Putamen (tissue), 1 donor: ENCODE measurements around the gene MECP2.

Experiments
- DNase-seq: peaks from one replicate; pipeline ENCODE4 v3.0.0-alpha.2; 2016; ENCODE audit warnings: low spot score

Gene MECP2

DNA sequence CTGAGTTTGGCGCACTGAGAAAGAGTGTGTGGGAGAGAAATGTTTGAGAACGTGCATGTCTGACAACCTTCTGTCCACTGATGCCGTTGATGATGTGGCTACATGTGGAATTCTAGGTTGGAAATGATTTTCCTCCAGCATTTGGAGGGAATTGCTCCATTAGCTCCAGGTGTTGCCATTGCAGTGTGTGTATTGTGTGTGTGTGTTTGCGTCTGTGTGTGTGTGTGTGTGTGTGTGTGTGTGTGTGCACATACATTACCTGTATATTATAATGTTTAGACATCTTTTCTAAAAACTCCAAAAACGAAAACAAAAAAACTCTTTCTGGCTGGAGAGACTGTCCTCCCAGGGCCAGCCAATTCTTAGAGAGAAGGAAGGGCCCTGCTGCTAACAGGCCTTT, 18.2 kb upstream of the MECP2 start:
- no peak for DNase-seq

DNA sequence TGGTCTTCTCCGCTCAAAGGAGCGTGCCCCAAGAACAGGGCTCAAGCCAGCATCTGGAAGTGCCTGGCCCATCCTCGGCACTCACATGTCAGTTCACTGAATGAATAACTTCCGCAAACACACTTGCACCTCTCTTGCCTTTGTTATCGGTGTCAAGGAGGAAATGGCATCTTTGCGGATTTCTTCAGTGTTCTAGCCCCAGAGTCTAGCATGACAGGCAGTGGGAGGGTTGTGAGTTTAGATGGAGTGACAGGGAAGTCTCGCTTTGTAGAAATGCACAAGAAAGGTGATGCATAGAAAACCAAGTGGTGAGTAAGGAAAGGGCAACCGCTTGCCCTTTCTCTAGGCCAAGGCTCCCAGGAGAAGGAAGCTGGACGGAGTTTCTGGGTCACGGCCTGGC, 17.6 kb upstream of the MECP2 start:
- no peak for DNase-seq

- DNase-seq = no peak
These were observed 17.1 kb upstream of the MECP2 start for GRCh38 chrX:154114652-154115051.

GRCh38 chrX:154113729-154114128, 16.2 kb upstream of the MECP2 start:
- no peak for DNase-seq

DNA sequence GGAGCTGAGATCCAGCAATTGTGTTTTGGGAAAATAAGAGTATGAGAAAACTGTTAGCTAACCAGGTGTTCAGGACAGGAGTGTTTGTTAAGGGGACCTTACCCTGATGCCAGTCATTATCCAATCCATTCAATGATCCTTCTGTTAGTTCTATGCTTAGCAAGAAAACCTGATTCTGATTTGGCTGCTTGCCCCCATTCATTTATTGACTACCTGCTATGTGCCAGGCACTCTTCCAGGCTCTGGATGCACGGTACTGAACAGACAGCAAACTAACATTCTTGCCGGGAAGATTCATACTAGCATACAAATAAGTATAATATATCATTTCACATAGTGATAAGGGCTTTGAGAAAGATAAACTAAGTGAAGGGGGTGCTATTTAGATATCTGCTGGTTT, 1.0 kb upstream of the MECP2 start:
- DNase-seq = no peak

GRCh38 chrX:154097003-154097588, 421 bp downstream of the MECP2 start:
- peak; percentile 82 for DNase-seq

DNA sequence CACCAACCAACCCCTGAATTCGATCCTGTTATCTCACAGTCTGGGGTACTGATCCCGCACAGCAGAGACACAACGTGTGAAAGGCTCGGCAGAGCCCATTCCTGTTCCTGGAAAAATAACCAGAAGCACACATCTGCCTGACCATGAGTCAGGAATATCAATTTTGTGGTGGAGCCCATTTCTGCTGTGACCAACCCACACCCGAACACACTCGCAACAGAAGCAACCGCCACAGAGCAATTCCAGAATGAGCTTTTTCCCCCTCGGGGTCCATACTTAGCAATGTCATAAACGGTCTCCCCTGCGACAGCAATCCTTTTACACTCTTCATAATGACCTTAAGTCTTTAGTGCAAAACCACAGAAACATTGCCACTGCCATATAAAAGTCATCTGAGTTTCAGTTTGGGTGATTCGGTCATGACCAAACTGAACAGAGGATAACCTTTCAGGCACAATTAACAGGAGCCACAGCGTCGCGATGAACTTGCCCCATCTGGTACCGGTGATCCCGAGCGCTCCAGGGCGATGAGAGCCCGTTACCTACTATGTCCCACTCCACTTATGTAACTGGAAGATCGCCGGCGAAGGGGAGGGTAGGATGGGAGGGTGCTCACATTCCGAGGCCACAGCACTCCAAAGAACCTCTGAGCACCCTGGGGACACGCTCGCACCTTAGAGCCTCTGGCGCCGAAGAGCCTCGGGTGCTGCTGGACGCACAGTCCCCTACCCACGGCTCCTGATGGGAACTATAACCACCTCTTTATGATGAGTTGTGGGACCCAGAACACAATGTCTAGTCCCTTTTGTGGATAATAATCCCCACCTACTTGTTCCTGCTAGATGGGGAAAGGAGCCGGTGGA, 1.1 kb downstream of the MECP2 start:
- no peak for DNase-seq

DNA sequence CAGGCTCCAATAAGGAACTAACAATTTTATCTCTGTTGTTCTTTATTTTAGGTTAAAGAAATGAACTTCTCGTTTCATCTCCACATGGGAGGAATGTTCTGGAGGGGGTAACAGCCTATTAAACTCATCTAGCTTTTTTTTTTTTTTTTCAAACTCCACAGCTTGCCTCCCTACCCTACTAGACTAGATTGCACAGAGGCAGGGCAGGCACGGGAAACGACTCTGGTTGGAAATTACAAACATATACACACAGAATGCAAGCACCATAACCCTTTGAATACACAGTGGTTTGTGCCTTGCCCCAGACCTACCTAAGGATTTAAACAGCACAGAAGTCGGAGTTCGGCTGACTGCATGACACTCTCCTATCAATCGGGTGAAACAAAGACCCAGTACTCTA, 2.7 kb downstream of the MECP2 start:
- DNase-seq = no peak

DNA sequence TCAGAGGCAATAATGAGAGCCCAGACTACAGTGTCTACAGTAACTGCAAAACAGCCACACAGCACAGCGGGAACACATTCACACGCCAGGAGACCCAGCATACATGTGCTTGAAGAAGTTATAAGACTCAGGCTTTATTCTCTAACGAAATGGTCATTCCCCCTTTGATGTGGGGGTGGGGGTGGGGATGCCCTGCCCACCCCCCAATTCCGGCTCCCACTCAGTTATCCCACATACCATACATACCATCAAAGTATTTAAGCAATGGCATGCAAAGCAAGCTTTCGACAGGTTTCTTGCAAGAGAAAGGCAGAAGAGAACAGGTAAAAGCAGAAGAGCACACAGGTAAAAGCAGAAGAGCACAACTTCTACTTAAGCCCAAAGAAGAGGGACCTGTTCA, 3.6 kb downstream of the MECP2 start:
- DNase-seq = no peak

DNA sequence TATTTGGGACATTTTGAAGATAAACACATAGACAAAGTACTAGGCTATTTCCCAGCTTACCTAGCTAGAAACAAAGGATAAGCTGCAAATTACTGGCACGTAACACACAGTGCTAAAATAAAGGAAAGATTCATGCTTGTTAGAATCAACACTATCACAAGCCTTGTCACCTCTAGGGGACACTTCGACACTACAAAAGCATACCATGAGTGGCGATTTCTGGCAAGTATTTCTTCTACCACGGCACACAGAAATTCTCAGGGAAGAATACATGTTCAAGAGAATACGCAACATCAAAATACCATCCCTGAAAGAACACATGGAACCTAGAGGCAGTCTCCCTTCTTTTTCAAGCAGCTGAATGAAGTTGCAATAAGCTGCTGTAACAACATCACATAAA, 5.1 kb downstream of the MECP2 start:
- DNase-seq = no peak

DNA sequence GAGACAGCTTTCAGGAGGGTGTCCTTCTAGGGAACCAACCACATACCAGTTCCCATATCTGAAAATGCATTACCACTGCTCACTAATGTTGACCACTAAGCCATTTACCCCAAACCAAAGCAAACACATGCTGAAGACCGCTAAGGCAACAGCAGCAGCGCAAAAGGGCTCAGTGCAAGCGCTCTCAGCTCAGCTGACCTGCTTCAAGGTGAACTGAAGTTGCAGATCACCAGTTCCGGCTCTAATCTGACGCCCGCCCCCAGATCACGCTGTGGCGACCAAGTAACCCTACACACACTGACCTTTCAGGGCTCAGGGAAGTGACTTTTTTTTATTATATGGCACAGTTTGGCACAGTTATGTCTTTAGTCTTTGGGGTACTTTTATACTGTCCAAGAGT, 5.8 kb downstream of the MECP2 start:
- no peak for DNase-seq

DNA sequence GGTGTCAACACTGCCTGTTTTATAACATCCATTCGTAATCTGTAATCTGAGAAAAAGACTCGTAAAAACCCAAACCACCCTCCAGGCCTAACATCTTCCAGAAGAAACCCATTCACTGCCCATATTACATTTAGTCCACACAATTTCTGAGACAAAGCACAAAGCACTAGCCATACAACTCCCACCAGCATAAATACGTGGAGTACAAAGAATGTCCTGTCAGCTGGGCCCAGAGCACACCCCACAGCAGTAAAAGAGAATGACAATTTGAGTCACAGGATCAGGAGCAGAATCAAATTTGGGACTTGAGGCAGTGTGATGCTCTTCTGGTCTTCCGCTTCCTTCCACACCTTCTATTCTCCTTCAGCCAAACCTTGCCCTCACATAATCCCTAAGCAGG, 6.8 kb downstream of the MECP2 start:
- peak; percentile 73 for DNase-seq

- DNase-seq = no peak
These were observed 12.8 kb downstream of the MECP2 start for GRCh38 chrX:154084449-154085300.

- no peak for DNase-seq
These were observed 14.4 kb downstream of the MECP2 start for GRCh38 chrX:154083126-154083517.

DNA sequence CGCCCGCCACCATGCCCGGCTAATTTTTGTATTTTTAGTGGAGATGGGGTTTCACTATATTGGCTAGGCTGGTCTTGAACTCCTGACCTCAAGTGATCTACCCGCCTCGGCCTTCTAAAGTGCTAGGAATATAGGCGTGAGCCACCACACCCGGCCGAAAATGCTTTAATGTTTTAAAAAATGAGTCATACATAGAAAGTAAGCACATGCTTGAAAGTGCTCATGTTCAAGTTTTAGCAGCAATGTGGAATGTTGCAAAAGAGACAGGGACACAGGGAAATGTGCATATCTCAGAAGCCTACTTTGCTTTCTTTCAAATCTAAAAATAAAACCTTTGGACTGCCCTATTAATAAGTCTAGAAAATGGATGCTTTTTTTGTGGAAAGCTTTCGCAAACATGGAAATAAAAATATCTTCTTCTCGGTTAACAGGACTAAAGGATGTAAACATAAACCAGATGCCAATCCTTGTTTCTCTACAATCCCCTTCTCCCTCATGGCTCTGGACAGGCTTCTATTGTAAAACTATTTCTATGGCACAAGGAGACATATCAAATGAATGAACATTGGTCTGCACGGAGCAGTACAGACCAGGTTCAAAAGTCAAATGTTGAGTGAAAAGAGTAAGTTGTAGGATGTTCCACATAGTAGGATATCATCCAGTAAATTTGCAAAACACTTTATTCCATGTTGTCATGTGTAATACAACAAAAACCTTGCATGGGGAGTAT, 15.0 kb downstream of the MECP2 start:
- no peak for DNase-seq

DNA sequence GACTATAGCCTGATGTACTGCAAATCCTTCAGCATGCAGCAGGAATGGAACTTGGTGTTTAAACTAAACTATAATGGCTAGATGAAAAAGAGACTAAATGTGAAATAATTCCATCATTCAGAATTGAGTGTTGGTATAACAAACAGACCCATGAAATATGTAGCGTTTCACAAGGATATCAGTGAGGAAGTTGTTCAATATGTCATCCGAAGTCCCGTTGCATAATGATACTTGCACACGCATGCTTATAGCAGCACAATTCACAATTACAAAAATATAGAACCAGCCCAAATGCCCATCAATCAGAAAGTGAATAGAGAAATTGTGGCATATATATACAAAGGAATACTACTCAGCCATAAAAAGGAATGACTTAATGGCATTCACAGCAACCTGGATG, 20.4 kb downstream of the MECP2 start:
- no peak for DNase-seq

GRCh38 chrX:154074199-154074598, 23.3 kb downstream of the MECP2 start:
- no peak for DNase-seq

- DNase-seq = no peak
These were observed 25.3 kb downstream of the MECP2 start for GRCh38 chrX:154072192-154072591.

GRCh38 chrX:154068560-154068959, 29.0 kb downstream of the MECP2 start:
- DNase-seq = no peak

DNA sequence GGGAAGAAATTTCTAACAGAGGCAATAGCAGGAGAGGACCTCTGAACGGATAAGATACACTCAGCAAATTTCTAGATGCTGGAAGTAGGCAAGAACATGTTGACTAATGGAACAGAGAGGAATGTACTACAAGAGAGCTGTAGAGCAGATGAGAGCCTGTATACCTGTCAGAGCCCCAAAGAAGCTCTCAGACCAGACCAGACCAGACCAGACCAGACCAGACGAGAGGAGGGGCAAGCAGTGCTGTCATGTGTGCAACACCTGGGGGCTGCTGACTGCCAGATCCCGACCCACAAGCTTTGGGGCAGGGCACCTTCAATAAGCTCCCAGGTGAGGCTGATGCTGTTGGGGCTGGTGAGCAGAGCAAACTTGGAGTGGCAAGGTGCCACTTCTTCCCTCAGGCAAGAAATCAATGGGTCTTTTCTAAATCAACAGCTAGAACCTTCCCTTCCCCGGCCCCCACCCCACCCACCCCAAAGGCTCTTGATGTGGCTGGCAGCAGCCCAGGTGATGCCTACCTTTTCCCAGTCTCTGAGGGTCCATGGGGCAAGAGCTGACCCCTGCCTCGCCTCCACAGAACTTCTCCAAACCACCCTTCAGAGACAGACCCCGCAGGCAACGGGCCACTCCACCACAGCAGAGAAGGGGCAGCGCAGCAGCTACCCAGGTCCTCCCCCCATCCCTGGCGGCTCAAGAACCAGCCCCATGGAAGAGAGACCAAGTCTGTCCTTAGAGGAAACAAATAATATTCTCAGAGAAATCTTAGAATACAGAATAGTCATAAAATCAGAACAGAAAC, 32.7 kb downstream of the MECP2 start:
- DNase-seq = no peak

DNA sequence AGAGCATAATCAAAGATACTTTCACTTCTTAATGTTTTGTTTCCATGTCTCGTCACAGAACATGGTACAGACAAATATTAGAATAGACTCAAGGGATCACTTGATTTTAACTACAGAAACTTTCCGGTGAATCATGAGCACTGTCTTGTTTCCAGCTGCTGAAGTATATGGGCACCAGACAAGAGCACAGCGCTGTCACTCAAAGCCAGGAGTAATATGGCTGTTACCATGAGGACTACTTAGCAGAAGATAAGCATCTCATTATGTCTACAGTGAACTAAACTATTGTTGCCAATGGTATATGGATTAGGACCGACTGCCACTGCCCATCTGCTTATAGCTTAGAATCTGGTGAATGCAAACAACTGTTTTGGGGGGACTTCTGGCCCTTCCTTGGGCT, 34.3 kb downstream of the MECP2 start:
- DNase-seq = no peak
